K562 (cell line): ENCODE data around the gene ORAI1. TPM values are rescaled to one million over a fixed set of nuclear protein-coding genes. Genes with fewer than 3 reads are reported as not detected.

Experiments
- ATAC-seq: fragments of 200-7000 bp; cut with Tn5 transposase; 3 replicates; pipeline ENCODE4 v1.9.1; 2020; ENCODE audit warnings: moderate library complexity
- BruUV-seq: library from RNA; stranded (reverse); fragments of 400-500 nt; replicated peaks from 2 replicates; lab custom pipeline; 2021; lab: Mats Ljungman, UMichigan
- CTCF ChIA-PET: fragments of 300-600 bp; formaldehyde crosslinking; extraction: SDS; loops from one replicate; lab custom pipeline; 2021; ENCODE audit warnings: low intra/inter-chr PET ratio; lab: Yijun Ruan, JAX
- POLR2A ChIA-PET: fragments of 300-600, 350-650 bp; sonication (Branson Sonifier 250); formaldehyde crosslinking; extraction: SDS; loops from one replicate; lab custom pipeline; 2021; ENCODE audit warnings: antibody characterized with exemption, inconsistent platforms; lab: Yijun Ruan, JAX
- DNase-seq, 4 experiments: peaks; one replicate each; pipeline versions ENCODE4 v3.0.0 to v3.0.0-alpha.2; 2011 to 2018; ENCODE audit warnings: low spot score in 3 of 4, mixed read lengths in 3 of 4; ENCODE audit errors: extremely low read depth in 1 of 4
- FAIRE-seq: peaks from 2 replicates; lab custom pipeline; 2011; peaks lifted over from hg19 to GRCh38; lab: Jason Lieb, UNC
- H2AFZ ChIP-seq: 2 replicates; pipeline ENCODE4 v1.6.0; 2011; ENCODE audit warnings: low read depth, low read length, control low read depth, inconsistent platforms
- H3K27ac ChIP-seq: fragments of 200-600 bp; 3 replicates; pipeline ENCODE4 v1.8.0; 2011; ENCODE audit warnings: low read depth, mild to moderate bottlenecking, control low read depth, inconsistent platforms, low read length, moderate library complexity, mixed read lengths; ENCODE audit errors: extremely low read depth
- H3K27me3 ChIP-seq, 2 experiments: fragments of 300-600 bp in 1 of 2; 2 replicates in 1 of 2; 3 replicates in 1 of 2; pipeline versions ENCODE4 v1.6.0 to v1.8.0; 2011; ENCODE audit warnings: inconsistent platforms in 2 of 2, low read length in 2 of 2, mild to moderate bottlenecking in 1 of 2, mixed read lengths in 1 of 2, moderate library complexity in 1 of 2; ENCODE audit not compliant: control insufficient read depth in 2 of 2, insufficient read depth in 2 of 2
- H3K36me3 ChIP-seq: fragments of 300-600 bp; 3 replicates; pipeline ENCODE4 v1.8.0; 2011; ENCODE audit warnings: mild to moderate bottlenecking, low read length, inconsistent platforms; ENCODE audit not compliant: control insufficient read depth, insufficient read depth
- H3K4me1 ChIP-seq, 2 experiments: fragments of 200-600 bp in 1 of 2; replicated peaks in 1 of 2; 2 replicates in 1 of 2; 3 replicates in 1 of 2; pipeline versions ENCODE4 v1.5.1 to v1.8.0; 2011; ENCODE audit warnings: inconsistent platforms in 2 of 2, low read length in 2 of 2, mild to moderate bottlenecking in 1 of 2, mixed read lengths in 1 of 2, moderate library complexity in 1 of 2; ENCODE audit not compliant: control insufficient read depth in 2 of 2, insufficient read depth in 2 of 2
- H3K4me2 ChIP-seq: 2 replicates; pipeline ENCODE4 v1.6.1; 2011; ENCODE audit warnings: low read length, control low read depth, inconsistent platforms, mixed read lengths; ENCODE audit not compliant: insufficient read depth
- H3K4me3 ChIP-seq: fragments of 200-600 bp; sonication (generic), shearing (Covaris generic); 2 replicates; pipeline ENCODE4 v1.5.1; 2016; ENCODE audit warnings: control low read depth, inconsistent platforms
- H3K79me2 ChIP-seq: fragments of 200-600 bp; 3 replicates; pipeline ENCODE4 v1.8.0; 2011; ENCODE audit warnings: low read length, inconsistent platforms; ENCODE audit not compliant: control insufficient read depth, insufficient read depth
- H3K9ac ChIP-seq, 2 experiments: 2 replicates each; pipeline versions ENCODE4 v1.6.0 to v1.6.1; 2011; ENCODE audit warnings: low read depth in 2 of 2, low read length in 2 of 2, control low read depth in 1 of 2, inconsistent platforms in 1 of 2, mild to moderate bottlenecking in 1 of 2, mixed read lengths in 1 of 2; ENCODE audit not compliant: insufficient read depth in 1 of 2
- H3K9me1 ChIP-seq: one replicate; pipeline ENCODE4 v1.6.0; 2011; ENCODE audit warnings: inconsistent platforms, mild to moderate bottlenecking, low read length, moderate library complexity; ENCODE audit not compliant: control insufficient read depth, insufficient read depth
- H3K9me3 ChIP-seq: replicated peaks from 2 replicates; pipeline ENCODE4 v1.5.1; 2011; ENCODE audit warnings: low read depth, low read length, inconsistent platforms; ENCODE audit not compliant: control insufficient read depth, insufficient read depth
- H4K20me1 ChIP-seq: replicated peaks from 2 replicates; pipeline ENCODE4 v1.6.1; 2011; ENCODE audit warnings: low read length, inconsistent platforms, mixed read lengths; ENCODE audit not compliant: control insufficient read depth, insufficient read depth
- BRF1 ChIP-seq: IDR thresholded peaks from 3 replicates; pipeline ENCODE4 v1.6.1; 2011; ENCODE audit warnings: borderline replicate concordance, mild to moderate bottlenecking; ENCODE audit not compliant: insufficient read length; ENCODE audit errors: extremely low read depth
- HLTF ChIP-seq: fragments of 450-650 bp; IDR thresholded peaks from 2 replicates; pipeline ENCODE4 v1.6.1; 2016
- JUNB ChIP-seq: fragments of 450-650 bp; formaldehyde crosslinking; conservative IDR thresholded peaks from 2 replicates; pipeline ENCODE4 v1.4.0; 2020; ENCODE audit warnings: mild to moderate bottlenecking
- POU5F1 ChIP-seq: fragments of 150-350 bp; IDR thresholded peaks from 2 replicates; pipeline ENCODE4 v1.6.1; 2014; ENCODE audit warnings: borderline replicate concordance, low read length, low read depth, mild to moderate bottlenecking; ENCODE audit not compliant: partially characterized antibody
- TRIM24 ChIP-seq, 2 experiments: fragments of 450-650 bp; IDR thresholded peaks; 2 replicates each; pipeline ENCODE4 v1.6.1; 2016
- ZFP91 ChIP-seq: sonication (generic); formaldehyde crosslinking; IDR thresholded peaks from 2 replicates; pipeline ENCODE4 v1.8.0; 2022; ENCODE audit warnings: mild to moderate bottlenecking, missing genetic modification reagents
- ZNF146 ChIP-seq: IDR thresholded peaks from one replicate; pipeline ENCODE4 v1.6.1; 2018; ENCODE audit warnings: missing compliant biosample characterization; ENCODE audit not compliant: unreplicated experiment
- ZNF316 ChIP-seq: fragments of 450-650 bp; IDR thresholded peaks from 2 replicates; pipeline ENCODE4 v1.6.1; 2016
- ZNF318 ChIP-seq, 2 experiments: fragments of 450-650 bp; IDR thresholded peaks; 2 replicates each; pipeline ENCODE4 v1.6.1; 2016; ENCODE audit warnings: mild to moderate bottlenecking in 2 of 2, borderline replicate concordance in 1 of 2, low read depth in 1 of 2, moderate library complexity in 1 of 2
- ZNF57 ChIP-seq: fragments of 450-650 bp; formaldehyde crosslinking; IDR thresholded peaks from 2 replicates; pipeline ENCODE4 v1.4.0; 2020; ENCODE audit warnings: mild to moderate bottlenecking, moderate library complexity
- WGBS: fragments of 100-300 bp; shearing (Covaris generic); methylation state at CpG from one replicate; pipeline ENCODE4 v1.1.6; 2016; ENCODE audit warnings: low coverage, mixed read lengths; ENCODE audit not compliant: insufficient coverage; ENCODE audit errors: missing lambda C conversion rate; 5-methylcytosine and 5-hydroxymethylcytosine counted together
- in situ Hi-C: fragments of 300-500 bp; cut with MboI; formaldehyde crosslinking; loops from 4 replicates; pipeline ENCODE4 v1.15.0; 2018; ENCODE audit warnings: inconsistent platforms, mixed read lengths
- intact Hi-C: fragments of 100-400 bp; cut with micrococcal nuclease; formaldehyde crosslinking; loops from 2 replicates; pipeline ENCODE4 v1.14.2; 2022
- polyA plus RNA-seq, 8 experiments: library from polyadenylated mRNA; depleted of rRNA in 4 of 8; stranded (reverse) in 5 of 8; unstranded in 3 of 8; fragments of >200 nt; fragmentation: Nextera tagmentation in 2 of 8; fragmentation: Illumina TruSeq in 1 of 8; extraction: Ambion mirVana in 2 of 8; extraction: Trizol in 1 of 8; gene quantifications; 2 replicates each; pipeline versions ENCODE4 v1.2.1 to v1.2.3, GENCODE V29; 2011 to 2014; ENCODE audit warnings: inconsistent platforms in 1 of 8, missing spikeins in 1 of 8
- total RNA-seq, 7 experiments: library from RNA; depleted of rRNA in 6 of 7; stranded (reverse); fragments of >200 nt in 6 of 7; fragmentation: Illumina TruSeq in 2 of 7; extraction: Trizol in 2 of 7; gene quantifications; 2 replicates each; pipeline versions ENCODE4 v1.2.1 to v1.2.3, GENCODE V29; 2011 to 2021; ENCODE audit warnings: low replicate concordance in 1 of 7

Gene ORAI1
- total and polyA plus RNA-seq, 9 of the 15 experiments (the other 6 are each of a cell fraction or from before 2014, with no cell fraction given), result 2.6 to 23.8 (median 9.3) TPM

GRCh38 chr12:121614872-121615467 is 11.4 kb upstream of the ORAI1 start:
- H3K4me2 ChIP-seq, result no peak overlapping the region
- no TSS peak for BruUV-seq
- TF ChIP-seq BRF1 (no peak), ZNF316 (peak; percentile 48; the same call in 1 of the 2 replicates), ZFP91 (no peak), ZNF146 (CRISPR knock-in tag) (no peak), POU5F1 (no peak), HLTF (no peak), ZNF318 (IDR thresholded peaks at IDR 0.05; ENCODE audit: borderline replicate concordance in 1 of 2, low read depth in 1 of 2) (no peak), ZNF57 (CRISPR knock-in tag) (no peak), TRIM24 (IDR thresholded peaks at IDR 0.05) (0 out of 4 replicates have a peak, but pooled peaks of 1 of the 2 experiments have one; percentile 32), JUNB (CRISPR knock-in tag) (no peak)

More at GRCh38 chr12:121614872-121615467, 11.4 kb upstream of the ORAI1 start:
- no peak for FAIRE-seq
- Histone ChIP-seq H3K9me1 (no peaks in the 10 kb centered on the region), H3K36me3 (no peaks in the 10 kb centered on the region), H3K9ac (no peak overlapping the region), H3K27ac (no peak overlapping the region), H3K9me3 (no peaks in the 10 kb centered on the region), H3K79me2 (no peaks in the 10 kb centered on the region), H3K27me3 (no peaks in the 10 kb centered on the region), H2AFZ (no peak overlapping the region), H4K20me1 (no peaks in the 10 kb centered on the region), H3K4me3 (no peak overlapping the region), H3K4me1 (peaks cover 5 to 6% of the 10 kb centered on the region in 2 experiments; a peak in 4 of 5 replicates)
- in situ Hi-C loops (loop anchor here (5.0 kb wide), 1 partner anchor 53 kb away; no protein-coding TSS in a partner anchor), intact Hi-C loops (no loop called here)
- CTCF ChIA-PET, result no interaction called here
- WGBS, result 37% methylated on average over 6 of the region's 9 CpGs
- no peak for ATAC-seq
- no peak for DNase-seq
- POLR2A ChIA-PET, result interaction anchor here (1.2 kb wide), 1 partner anchor 12 kb away, joined by 3 read pairs; no protein-coding TSS in a partner anchor
